ENCODE data around the gene KIF9.

DNA sequence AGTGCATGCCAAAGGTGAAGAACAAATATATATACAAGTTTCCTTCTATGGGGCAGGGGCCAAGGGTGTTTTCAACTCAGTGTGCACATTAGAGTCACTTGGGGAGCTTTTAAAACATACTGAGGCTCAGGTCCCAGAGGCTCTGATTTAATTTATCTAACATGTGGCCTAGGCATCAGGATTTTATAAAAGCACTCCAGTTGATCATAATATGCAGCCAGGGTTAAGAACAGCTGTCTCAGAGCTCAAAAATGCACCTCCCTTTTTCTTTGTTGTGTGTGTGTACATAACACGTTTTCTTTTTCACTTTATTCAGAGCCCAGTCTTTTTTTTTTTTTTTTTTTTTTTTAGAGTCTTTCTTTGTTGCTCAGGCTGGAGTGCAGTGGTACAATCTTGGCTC, 60.8 kb downstream of the KIF9 start:
- TF ChIP-seq EP300 (IDR thresholded peaks at IDR 0.05) (no peak), POLR2A (IDR thresholded peaks at IDR 0.05; ENCODE audit: low read depth) (no peak), POLR2AphosphoS5 (IDR thresholded peaks at IDR 0.05) (no peak)
- TF ChIP-seq, protein P1, sequence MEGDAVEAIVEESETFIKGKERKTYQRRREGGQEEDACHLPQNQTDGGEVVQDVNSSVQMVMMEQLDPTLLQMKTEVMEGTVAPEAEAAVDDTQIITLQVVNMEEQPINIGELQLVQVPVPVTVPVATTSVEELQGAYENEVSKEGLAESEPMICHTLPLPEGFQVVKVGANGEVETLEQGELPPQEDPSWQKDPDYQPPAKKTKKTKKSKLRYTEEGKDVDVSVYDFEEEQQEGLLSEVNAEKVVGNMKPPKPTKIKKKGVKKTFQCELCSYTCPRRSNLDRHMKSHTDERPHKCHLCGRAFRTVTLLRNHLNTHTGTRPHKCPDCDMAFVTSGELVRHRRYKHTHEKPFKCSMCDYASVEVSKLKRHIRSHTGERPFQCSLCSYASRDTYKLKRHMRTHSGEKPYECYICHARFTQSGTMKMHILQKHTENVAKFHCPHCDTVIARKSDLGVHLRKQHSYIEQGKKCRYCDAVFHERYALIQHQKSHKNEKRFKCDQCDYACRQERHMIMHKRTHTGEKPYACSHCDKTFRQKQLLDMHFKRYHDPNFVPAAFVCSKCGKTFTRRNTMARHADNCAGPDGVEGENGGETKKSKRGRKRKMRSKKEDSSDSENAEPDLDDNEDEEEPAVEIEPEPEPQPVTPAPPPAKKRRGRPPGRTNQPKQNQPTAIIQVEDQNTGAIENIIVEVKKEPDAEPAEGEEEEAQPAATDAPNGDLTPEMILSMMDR (IDR thresholded peaks at IDR 0.05) = no peak
